ENCODE data around the gene NACC2.
A peak's percentile ranks its signal among the peaks of the same experiment; 100 is the strongest.

The NACC2 gene

GRCh38 chr9:135989722-135990467 lies 105.2 kb downstream of the NACC2 start:
- peak; percentile 71 for DNase-seq

DNA sequence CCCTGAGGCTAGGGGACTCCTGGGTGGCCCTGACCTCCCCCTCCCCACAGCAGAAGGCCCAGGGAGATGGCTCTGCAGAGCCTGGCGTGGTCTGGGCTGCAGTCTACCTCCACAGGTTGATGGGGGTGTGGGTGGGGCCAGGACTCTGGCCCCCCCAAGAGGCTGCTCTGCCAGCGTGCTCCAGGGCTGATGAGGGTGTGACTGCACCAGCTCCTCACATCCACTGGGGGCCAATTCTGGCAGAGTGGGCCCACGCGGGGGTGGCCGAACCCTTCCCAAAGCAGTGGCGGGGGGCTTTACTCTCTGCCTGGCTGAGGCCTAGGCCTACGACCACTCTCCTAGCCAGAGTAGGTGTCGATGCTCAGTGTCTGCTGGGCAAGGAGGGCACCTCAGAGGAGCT lies 105.9 kb downstream of the NACC2 start:
- no peak for DNase-seq

DNA sequence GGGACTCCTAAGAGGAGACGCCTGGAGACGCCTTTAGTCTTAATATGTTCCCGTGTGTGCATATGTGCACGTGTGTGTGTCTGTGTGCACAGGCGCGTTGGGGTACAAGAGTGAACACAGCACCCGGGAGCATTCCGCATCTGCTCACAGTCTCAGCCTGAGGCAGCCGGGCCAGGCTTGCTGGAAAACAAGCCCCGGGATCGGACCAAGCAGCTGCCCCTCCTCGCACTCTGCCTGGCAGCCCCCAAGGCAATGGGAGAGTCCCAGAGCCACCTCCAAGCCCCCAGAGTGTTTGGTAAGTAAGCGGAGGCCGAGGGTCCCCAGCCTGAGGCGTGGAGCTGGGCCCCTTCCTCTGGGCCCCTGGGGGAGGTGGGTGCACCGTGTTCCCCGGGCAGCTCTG lies 106.6 kb downstream of the NACC2 start:
- DNase-seq, result no peak

- DNase-seq, result no peak
These were observed 107.2 kb downstream of the NACC2 start for GRCh38 chr9:135987838-135988404.

GRCh38 chr9:135986605-135987004 lies 108.5 kb downstream of the NACC2 start:
- no peak for DNase-seq

- no peak for DNase-seq
These were observed 109.2 kb downstream of the NACC2 start for GRCh38 chr9:135985889-135986288.

GRCh38 chr9:135985459-135985774 lies 109.7 kb downstream of the NACC2 start:
- no peak for DNase-seq

DNA sequence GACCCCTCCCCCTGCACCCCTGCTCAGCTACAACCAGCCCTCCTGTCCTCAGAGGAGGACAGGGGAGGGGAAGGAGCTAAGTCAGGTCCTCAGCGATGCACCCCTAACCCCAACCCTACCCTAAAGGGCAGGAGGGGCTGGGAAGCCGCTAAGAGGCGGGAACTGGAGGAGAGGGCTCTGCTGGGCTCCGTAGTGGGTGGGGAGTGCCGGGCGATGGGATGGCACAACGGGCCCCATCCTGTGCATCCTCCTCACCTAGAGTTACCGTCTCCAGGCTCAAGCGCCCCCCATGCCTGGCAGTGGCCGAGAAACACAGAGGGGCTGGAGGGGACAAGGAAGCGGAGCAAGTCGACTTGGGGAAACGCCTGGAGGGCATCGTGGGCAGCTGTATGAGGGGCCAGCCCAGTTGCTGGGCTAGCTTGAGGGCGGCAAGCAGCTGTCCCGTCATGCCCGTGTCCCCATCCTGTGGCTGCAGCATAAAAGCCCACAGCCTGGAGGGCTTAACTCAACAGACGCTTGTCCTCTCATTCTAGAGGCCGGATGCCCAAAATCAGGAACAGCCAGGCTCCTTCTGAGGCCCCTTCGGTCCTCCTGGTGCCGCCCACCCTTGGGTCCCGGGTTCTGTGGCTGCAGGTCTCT lies 110.9 kb downstream of the NACC2 start:
- DNase-seq, result no peak

- no peak for DNase-seq
These were observed 111.6 kb downstream of the NACC2 start for GRCh38 chr9:135983208-135984071.

- DNase-seq, result no peak
These were observed 112.4 kb downstream of the NACC2 start for GRCh38 chr9:135982499-135983207.

- DNase-seq, result no peak
These were observed 114.0 kb downstream of the NACC2 start for GRCh38 chr9:135980926-135981630.

DNA sequence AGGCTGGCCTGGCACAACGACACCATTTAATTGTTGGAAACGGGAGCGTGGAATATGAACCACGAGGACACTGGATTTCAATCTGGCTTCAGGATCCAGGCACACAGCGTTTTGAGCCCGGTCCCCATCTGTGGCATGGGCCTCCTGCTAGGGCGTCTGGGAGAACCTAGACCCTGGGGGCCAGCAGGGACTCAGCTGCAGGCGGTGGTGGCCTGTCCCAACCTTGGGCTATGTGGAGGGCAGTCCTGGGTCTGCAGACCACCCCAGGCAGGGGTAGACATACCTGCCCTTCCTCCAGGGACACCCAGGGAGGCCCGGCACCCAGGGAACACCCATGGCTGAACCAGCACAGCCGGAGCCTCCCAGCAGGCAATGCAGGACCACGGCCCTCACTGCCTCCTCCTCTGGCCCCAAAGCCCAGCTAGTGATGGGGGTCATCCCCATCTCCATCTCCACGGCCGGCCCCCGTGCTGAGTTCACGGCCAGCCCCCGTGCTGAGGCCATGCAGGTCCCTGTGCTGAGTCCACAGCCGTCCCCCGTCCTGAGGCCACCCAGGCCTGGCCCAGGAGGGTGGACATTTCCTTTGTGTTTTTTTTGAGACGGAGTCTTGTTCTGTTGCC lies 115.4 kb downstream of the NACC2 start:
- DNase-seq, result no peak

GRCh38 chr9:135978642-135979546 lies 116.2 kb downstream of the NACC2 start:
- DNase-seq, result peak; percentile 39

GRCh38 chr9:135976944-135977343 lies 118.1 kb downstream of the NACC2 start:
- DNase-seq, result no peak

- no peak for DNase-seq
These were observed 118.6 kb downstream of the NACC2 start for GRCh38 chr9:135976531-135976930.

DNA sequence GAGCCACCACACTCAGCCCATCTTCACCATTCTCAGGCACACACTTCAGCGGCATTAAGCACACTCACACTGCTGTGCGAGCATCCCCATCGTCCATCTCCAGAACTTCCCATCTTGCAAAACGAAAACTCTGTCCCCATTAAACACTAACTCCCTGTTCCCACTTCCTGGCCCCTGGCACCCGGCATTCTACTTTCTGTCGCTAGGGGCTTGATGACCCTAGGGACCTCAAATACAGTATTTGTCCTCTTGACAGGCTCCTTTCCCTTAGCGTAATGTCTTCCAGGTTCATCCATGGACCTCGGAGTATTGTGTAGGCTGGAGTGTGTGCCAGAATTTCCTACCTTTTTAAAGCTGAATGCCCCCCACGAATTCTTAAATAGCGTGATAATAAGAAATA lies 119.3 kb downstream of the NACC2 start:
- DNase-seq, result peak; percentile 39

GRCh38 chr9:135974220-135974573 lies 120.9 kb downstream of the NACC2 start:
- no peak for DNase-seq

GRCh38 chr9:135973277-135974219 lies 121.5 kb downstream of the NACC2 start:
- DNase-seq, result no peak

GRCh38 chr9:135971892-135972291 lies 123.2 kb downstream of the NACC2 start:
- DNase-seq, result peak; percentile 98

Data from RPMI8226 (cell line).